NOMO-1 treated with dmso at 0.1 percent for 144 hours (cell line): ENCODE results near the gene KANTR.

Experiments used
- DNase-seq: peaks from one replicate; lab custom pipeline; 2025; ENCODE audit not compliant: unreplicated experiment; lab: John Stamatoyannopoulos, UW

The KANTR gene, protein sequence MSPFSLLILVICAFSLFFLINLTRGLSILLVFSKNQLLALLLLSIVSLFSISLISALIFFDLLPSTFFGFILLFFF

DNA sequence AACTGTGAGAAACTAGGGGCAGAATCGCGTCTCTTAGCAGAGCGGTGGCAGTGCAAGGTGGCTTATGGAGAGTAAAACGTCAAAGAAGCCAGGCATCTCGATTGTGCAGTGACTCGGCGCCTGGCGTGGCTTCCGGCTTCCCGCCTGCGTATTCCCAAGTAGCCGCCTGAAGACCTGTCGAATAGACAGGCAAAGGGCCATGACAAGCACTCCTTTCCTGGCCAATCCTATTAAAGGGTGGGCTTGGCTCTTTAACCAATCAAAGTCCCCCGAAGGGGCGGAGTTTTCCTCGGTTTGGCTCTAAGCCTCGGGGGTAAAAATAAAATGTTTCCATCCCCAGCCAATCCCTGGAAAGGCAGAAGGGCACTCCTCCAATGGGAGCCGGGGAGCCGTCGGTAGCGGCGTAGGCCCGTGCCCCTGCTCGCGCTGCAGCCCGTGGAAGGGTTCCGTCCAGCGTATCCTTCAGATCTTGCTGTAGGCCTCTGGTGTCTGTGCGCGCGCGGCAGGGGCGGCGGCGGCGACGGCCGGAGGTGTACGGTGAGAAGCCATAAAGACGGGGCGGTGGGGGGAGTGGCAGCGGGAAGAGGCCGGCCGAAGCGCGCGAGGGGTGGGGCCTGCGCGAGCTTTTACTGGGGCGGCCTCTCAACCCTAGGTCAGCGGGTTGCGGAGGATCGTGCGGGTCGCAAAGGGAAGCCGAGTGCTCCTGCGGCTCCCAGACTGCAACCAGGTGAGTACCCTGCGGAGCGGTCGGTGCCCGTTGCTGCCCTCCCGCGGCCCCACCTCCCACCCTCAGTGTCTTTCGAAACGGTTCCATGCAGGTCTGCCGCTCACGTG lies at the start of gene KANTR:
TSS of gene KANTR (plus strand) at position 395 of the 834 bp plus-strand sequence. CDS start 30,131 bp downstream, outside the sequence.
- peak; percentile 85 for DNase-seq

DNA sequence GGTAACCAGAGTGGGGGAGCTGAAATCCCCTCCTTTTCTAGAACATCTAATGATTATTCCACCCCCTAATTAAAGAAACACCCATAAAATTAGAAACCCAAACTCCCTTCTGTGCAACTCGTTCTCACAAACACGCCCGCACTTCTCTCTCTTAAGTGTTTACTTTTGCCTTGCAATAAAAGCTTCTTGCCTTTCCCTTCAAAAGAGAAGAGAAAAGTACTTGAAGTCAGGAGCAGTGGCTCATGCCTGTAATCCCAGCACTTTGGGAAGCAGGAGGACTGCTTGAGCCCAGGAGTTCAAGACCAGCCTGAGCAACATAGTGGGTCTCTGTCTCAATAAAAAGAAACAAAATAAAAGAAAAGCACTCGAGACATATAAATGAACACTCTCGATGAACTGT lies 48.9 kb upstream of the KANTR start:
- no peak for DNase-seq

DNA sequence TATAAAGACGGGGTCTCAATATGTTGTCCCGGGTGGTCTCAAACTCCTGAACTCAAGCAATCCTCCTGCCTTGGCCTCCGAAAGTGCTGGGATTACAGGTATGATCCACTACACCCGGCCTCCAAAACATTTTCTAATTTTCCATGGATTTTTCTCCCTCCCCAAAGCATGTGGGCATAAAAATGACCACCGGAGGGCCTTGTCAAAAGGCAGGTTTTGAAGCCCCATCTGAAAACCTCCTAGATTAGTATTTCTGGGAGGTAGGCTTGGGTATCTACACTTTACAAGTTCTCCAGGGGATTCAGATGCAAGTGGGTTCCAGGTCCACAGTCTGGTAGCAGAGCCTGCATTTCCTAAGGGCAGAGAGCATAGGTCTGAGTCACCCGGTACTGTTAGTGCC lies 46.7 kb upstream of the KANTR start:
- DNase-seq: no peak

DNA sequence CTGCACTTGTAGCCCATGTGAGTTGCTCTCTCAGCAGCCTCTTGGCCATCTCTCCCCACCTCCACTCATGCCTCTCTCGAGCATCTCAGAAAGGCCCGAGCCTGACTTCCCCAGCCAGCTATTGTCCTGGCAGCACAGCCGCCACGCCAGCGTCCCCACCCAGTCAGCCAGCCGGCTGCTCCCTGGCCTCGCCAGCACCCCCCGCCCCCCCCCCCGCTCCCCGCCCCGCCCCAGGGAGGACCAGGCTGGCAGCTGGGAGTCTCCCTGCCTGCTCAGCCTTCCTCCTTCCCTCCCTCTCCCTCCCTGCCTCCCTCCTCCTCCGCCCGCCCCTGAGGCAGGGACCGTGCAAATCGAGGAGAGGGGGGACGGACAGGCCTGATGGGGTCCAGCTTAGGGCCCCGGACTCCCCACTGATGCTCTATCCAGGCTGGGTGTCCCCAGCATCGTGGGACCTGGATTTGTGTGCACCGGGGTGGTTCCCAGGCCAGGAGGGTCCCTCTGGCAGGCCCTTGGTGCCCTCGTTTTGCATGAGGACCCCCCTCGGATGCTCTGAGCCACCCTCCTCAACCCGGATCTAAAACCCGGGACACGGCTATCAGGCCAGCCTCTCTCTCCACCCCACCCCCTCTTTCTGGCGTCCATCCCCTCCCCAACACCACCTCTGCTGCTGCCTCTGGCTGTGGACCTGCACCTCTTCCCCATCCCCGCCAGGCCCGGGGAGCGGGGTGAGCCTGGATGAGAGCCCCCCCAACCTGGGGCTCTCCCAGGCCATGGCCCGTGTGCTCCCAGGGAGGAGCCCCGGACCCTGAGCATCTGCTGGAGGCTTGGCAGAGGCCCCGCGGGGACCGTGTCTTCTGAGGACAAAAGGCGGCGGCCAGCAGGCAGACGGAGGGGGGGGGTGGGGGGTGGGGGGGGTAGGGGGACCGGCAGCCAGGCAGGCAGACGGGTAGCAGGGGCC lies 45.5 kb upstream of the KANTR start, which contains the start of gene GPR173:
TSS of gene GPR173 (plus strand) at position 621 of the 958 bp plus-strand sequence. CDS start 27,833 bp downstream, outside the sequence.
- DNase-seq: no peak

DNA sequence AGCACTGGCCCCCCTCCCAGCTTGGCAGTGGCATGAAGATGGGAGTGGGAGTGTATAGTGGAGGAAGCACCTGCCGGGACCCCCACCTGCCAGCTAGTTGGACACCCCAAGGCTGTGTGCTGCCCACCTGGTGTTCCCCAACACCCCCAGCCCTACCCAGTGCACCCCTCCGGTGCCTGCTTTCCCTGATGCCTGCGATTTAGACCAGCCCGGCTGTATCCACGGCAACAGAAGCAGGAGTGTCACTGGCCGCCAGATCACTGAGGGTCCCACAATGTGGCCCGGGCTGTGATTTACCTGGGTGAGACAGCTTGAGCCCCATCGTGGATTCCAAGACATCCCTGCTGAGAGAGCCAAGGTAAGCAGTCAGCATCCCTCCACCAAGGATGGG lies 44.8 kb upstream of the KANTR start:
- no peak for DNase-seq

DNA sequence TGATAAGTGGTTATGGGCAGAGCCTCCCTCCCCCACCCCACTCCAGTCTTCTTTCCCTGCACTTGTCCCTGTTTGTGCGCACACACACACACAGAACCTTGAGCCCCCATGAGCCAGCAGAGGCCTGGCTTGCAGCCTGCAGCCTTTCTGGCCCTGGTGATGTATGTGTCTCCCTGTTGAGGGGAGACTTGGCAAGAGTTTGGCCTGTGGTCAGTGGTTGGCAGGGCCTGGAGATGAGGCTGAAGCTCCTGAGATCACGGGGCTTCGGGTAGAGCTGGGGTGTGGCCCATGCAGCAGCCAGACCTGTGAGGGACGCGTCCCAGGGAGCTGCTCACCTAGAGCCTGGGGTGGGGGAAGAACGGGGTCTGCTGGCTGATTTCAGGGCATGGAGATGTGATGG lies 43.1 kb upstream of the KANTR start:
- no peak for DNase-seq

DNA sequence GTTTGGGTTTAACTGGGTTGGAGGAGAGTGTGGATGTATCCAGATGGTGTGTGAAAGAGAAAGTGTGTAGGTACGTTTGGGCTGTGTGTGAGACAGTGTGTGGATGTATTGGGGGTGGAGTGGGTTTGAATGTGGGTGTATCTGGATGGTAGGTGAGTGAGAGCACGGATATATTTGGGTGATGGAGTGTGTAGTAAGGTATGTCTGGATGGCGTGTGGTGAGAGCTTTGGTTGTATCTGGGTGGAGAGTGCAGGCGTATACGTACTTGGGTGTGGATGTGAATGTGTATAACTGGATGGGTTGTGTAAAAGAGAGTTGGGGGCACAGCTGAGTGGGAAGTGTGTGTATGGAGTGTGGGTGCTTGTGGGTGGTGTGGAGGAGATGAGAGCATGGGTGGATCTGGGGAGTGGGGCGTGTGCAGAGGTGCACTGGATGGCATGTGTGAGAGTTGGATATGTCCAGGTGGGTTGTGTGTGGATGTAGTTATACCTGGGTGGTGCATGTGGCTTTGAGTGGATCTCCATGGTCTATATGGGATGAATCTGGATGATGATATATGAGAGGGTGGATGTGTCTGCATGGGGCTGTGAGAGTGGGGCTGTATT lies 38.6 kb upstream of the KANTR start:
- DNase-seq: no peak

DNA sequence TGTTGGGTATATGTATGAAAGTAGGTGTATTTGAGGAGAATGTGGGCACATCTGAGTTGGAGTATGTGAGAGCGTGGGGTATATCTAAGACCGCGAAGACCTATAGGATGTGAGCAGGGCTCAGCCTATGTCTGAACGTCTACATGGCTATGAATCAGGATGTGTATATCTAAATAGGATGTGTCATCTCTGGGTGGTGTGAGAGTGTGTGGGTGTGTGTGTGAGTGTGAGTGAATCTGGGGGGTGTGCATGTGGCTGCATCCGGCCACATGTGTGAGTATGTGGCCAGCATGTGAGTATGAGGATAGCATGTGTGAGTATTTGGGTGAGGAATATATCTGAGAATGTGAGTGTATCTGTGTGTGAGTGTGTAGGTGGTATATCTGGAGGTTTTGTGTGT lies 37.6 kb upstream of the KANTR start:
- no peak for DNase-seq

DNA sequence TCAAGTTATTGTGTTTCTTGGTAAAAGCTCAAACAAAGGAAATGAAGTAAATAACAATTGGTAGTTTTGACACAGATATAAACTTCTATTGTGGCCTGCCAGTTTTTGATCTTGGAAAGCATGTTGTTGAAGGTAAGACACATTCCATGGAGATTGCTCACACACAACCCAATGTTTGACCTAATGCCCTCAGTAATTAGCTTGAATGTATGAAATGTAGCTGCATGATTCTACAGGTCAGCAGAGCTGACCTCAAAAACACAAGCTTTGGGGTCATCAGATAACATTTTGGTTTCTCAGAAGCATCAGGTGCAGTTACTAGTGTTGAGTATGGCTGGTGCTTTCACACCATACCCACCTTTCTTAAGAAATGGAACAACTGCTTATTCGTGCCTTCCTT lies 28.8 kb upstream of the KANTR start:
- no peak for DNase-seq

DNA sequence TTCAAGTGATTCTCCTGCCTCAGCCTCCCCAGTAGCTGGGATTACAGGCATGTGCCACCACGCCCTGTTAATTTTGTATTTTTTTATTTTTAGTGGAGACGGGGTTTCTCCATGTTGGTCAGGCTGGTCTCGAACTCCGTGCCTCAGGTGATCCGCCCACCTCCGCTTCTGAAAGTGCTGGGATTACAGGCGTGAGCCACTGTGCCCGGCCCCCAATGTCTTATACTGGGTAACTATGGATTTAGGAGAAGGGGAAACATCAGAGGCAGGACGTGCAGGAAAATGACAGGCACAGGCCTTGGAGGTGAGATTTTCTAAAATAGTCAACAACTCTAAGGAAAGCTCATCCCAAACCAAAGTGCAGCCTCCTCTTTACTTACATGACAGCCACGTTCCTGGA lies 22.9 kb upstream of the KANTR start:
- no peak for DNase-seq

DNA sequence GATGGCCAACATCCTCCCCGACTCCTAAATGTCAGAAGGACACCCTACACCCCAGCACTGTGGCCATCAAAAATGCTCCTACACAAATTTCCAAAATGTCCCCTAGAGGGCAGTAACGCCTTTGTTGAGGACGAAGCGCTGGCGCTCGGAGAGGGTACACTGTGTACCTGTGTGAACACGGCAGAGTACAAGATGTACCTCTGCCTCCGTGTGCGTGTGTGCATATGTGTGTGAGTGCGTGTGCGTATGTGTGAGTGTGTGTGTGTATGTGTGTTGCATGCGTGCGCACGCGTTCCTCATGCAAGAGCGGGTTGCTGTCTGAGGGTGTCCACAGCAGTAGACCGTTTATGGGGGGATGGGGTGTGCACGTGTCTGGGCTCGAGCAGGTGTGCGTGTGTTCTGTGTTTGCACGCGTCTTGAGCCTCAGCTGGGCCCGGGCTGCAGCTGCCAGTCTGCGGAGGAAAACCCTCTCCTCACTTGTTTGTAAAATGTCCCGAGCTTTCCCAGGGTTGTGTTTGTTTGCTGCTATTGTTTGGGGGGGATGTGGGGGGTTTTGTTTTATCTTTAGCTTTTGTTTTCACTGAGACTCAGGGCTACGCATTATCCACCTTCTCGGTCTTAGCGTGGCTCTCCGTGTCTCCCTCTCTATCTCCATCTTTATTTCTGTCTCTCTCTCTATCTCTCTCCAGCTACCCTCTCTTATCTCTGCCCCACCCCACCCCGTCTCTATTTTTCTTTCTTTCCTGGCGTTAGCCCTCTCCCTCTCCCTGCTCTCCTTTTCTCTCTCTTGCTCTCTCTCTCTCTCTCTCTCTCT lies 22.1 kb upstream of the KANTR start:
- peak; percentile 17 for DNase-seq

DNA sequence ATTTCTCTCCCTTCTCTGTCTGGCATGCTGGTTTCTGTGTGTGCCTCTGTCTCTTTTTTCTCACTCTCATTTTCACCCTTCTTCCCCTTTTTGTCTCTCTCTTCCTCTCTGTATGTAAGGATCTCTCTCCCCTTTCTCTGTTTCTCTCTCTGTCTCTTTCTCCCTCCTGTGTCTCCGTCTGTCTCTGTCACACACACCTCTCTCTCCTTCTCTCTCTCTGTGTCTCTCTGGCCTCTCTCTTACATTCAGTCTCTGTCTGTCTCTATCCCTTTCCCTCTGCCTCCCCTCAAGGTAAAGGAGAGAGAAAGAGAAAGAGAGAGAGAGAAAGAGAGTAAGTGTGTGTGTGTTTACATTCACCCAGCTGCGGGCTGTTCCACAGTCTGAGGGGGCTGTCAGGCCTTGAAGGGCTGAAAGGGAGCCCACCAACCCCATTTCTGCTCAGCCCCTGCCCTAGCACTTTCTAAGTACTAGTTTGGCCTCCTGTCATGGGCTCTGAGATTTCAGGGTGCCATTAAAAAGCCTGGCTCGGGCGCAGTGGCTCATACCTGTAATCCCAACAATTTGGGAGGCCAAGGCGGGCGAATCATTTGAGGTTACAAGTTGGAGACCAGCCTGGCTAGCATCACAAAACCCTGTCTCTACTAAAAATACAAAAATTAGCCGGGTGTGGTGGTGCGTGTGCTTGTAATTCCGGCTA lies 21.4 kb upstream of the KANTR start:
- no peak for DNase-seq

DNA sequence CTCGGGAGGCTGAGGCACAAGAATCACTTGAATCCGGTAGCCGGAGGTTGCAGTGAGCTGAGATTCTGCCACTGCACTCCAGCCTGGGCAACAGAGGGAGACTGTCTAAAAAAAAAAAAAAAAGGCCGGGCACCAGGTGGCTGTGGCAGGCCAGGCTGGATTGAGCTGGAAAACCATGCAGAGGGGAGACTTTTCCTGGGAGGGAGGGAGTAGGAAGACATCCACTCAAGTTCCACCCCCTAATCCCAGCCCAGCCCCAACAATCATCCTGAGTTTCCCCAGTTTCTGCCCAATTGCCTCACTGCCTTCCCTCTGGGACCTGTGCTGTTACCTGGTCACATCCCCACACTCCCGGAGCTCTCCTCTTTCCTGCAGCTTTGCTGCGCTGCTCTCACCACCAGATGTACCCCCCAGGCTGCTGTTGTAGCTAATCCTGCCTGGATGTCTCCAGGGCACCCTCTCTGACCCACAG lies 20.8 kb upstream of the KANTR start:
- no peak for DNase-seq

DNA sequence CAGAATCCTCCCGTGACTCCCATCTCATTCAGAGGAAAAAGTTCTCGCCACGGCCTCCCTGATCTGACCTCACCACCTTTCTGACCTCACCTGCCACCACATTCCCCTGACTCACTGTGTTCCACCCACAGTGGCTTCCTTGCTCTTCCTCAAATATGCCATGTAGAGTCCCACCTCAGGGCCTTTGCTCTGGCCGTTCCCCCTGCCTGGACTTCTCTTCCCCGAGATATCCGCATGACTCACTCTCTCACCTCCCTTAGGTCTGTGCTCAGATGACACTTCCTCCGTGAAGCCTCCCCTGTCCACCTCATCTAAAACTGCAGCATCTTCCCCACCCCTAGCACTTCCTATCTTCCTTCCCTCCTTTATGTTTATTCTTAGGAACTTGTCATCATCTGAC lies 18.9 kb upstream of the KANTR start:
- DNase-seq: no peak

DNA sequence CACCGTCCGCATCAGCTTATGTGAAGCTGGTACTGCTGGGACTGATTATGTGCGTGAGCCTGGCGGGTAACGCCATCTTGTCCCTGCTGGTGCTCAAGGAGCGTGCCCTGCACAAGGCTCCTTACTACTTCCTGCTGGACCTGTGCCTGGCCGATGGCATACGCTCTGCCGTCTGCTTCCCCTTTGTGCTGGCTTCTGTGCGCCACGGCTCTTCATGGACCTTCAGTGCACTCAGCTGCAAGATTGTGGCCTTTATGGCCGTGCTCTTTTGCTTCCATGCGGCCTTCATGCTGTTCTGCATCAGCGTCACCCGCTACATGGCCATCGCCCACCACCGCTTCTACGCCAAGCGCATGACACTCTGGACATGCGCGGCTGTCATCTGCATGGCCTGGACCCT lies 17.3 kb upstream of the KANTR start:
- DNase-seq: no peak

DNA sequence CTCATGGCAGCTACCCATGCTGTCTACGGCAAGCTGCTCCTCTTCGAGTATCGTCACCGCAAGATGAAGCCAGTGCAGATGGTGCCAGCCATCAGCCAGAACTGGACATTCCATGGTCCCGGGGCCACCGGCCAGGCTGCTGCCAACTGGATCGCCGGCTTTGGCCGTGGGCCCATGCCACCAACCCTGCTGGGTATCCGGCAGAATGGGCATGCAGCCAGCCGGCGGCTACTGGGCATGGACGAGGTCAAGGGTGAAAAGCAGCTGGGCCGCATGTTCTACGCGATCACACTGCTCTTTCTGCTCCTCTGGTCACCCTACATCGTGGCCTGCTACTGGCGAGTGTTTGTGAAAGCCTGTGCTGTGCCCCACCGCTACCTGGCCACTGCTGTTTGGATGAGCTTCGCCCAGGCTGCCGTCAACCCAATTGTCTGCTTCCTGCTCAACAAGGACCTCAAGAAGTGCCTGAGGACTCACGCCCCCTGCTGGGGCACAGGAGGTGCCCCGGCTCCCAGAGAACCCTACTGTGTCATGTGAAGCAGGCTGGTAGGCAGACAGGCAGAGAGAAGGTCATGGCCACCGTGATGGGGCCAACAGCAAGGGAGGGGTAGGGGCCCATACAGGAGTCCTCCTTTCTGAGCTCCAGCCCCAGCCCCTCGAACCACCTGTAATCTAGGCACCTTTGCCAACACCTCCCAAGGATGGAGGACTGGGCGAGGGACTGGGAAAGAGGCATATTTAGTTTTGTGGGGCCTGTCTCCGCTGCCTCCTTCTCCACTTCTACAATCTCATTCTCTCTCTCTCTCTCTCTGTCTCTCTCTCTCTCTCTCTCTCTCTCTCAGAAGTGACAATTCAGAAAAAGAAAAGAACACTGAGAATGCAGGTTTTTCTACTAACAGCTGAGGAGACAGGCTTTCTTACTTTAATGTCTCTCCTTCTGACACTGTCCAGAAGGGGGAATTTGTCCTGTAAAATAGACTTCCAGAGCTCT lies 16.4 kb upstream of the KANTR start:
- no peak for DNase-seq

DNA sequence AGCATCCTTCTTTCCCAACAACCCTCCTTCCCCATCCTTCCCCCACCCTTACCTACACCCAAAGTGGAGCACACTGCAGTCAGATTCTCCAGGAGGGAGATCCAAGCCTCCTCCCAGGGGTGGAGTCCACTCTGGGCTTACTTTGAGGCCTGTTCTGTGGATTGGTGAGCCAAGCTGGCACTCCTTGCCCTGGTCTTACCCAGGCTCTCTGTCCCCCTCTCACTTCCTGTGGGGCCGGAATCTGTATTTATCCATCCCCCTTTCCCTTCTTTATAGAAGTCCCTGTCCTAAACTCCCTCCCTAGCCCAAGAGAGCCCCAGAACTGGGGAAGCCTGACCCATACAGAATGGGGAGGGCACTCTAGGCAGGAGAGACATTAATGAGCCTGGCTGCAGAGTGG lies 15.0 kb upstream of the KANTR start:
- no peak for DNase-seq
